Erythroblast (primary cell): ENCODE data around the gene DAB2IP.

Source experiments
- GATA1 ChIP-seq: IDR thresholded peaks from 2 replicates; pipeline ENCODE4 v1.6.1; 2011; ENCODE audit warnings: low read depth, mild to moderate bottlenecking, control low read depth, low read length, moderate library complexity
- POLR2A ChIP-seq: IDR thresholded peaks from 2 replicates; pipeline ENCODE4 v1.6.1; 2011; ENCODE audit warnings: mild to moderate bottlenecking, low read length

- TF ChIP-seq POLR2A: no peak
- no peak for TF ChIP-seq GATA1
Observed at GRCh38 chr9:121604242-121604641, 47.2 kb upstream of the DAB2IP start.
